K562 (cell line): ENCODE results near the gene LUC7L. TPM values are rescaled to one million over a fixed set of nuclear protein-coding genes. Genes with fewer than 3 reads are reported as not detected.

Source experiments
- ATAC-seq: fragments of 200-7000 bp; cut with Tn5 transposase; 3 replicates; pipeline ENCODE4 v1.9.1; 2020; ENCODE audit warnings: moderate library complexity
- BruUV-seq: library from RNA; stranded (reverse); fragments of 400-500 nt; replicated peaks from 2 replicates; lab custom pipeline; 2021; lab: Mats Ljungman, UMichigan
- CTCF ChIA-PET: fragments of 300-600 bp; formaldehyde crosslinking; extraction: SDS; loops from one replicate; lab custom pipeline; 2021; ENCODE audit warnings: low intra/inter-chr PET ratio; lab: Yijun Ruan, JAX
- POLR2A ChIA-PET: fragments of 300-600, 350-650 bp; sonication (Branson Sonifier 250); formaldehyde crosslinking; extraction: SDS; loops from one replicate; lab custom pipeline; 2021; ENCODE audit warnings: antibody characterized with exemption, inconsistent platforms; lab: Yijun Ruan, JAX
- DNase-seq, 4 experiments: peaks; one replicate each; pipeline versions ENCODE4 v3.0.0 to v3.0.0-alpha.2; 2011 to 2018; ENCODE audit warnings: low spot score in 3 of 4, mixed read lengths in 3 of 4; ENCODE audit errors: extremely low read depth in 1 of 4
- FAIRE-seq: peaks from 2 replicates; lab custom pipeline; 2011; peaks lifted over from hg19 to GRCh38; lab: Jason Lieb, UNC
- H2AFZ ChIP-seq: 2 replicates; pipeline ENCODE4 v1.6.0; 2011; ENCODE audit warnings: low read depth, low read length, control low read depth, inconsistent platforms
- H3K27ac ChIP-seq: fragments of 200-600 bp; 3 replicates; pipeline ENCODE4 v1.8.0; 2011; ENCODE audit warnings: low read depth, mild to moderate bottlenecking, control low read depth, inconsistent platforms, low read length, moderate library complexity, mixed read lengths; ENCODE audit errors: extremely low read depth
- H3K27me3 ChIP-seq, 2 experiments: fragments of 300-600 bp in 1 of 2; 2 replicates in 1 of 2; 3 replicates in 1 of 2; pipeline versions ENCODE4 v1.6.0 to v1.8.0; 2011; ENCODE audit warnings: inconsistent platforms in 2 of 2, low read length in 2 of 2, mild to moderate bottlenecking in 1 of 2, mixed read lengths in 1 of 2, moderate library complexity in 1 of 2; ENCODE audit not compliant: control insufficient read depth in 2 of 2, insufficient read depth in 2 of 2
- H3K36me3 ChIP-seq: fragments of 300-600 bp; 3 replicates; pipeline ENCODE4 v1.8.0; 2011; ENCODE audit warnings: mild to moderate bottlenecking, low read length, inconsistent platforms; ENCODE audit not compliant: control insufficient read depth, insufficient read depth
- H3K4me1 ChIP-seq, 2 experiments: fragments of 200-600 bp in 1 of 2; replicated peaks in 1 of 2; 2 replicates in 1 of 2; 3 replicates in 1 of 2; pipeline versions ENCODE4 v1.5.1 to v1.8.0; 2011; ENCODE audit warnings: inconsistent platforms in 2 of 2, low read length in 2 of 2, mild to moderate bottlenecking in 1 of 2, mixed read lengths in 1 of 2, moderate library complexity in 1 of 2; ENCODE audit not compliant: control insufficient read depth in 2 of 2, insufficient read depth in 2 of 2
- H3K4me2 ChIP-seq: 2 replicates; pipeline ENCODE4 v1.6.1; 2011; ENCODE audit warnings: low read length, control low read depth, inconsistent platforms, mixed read lengths; ENCODE audit not compliant: insufficient read depth
- H3K4me3 ChIP-seq: fragments of 200-600 bp; sonication (generic), shearing (Covaris generic); 2 replicates; pipeline ENCODE4 v1.5.1; 2016; ENCODE audit warnings: control low read depth, inconsistent platforms
- H3K79me2 ChIP-seq: fragments of 200-600 bp; 3 replicates; pipeline ENCODE4 v1.8.0; 2011; ENCODE audit warnings: low read length, inconsistent platforms; ENCODE audit not compliant: control insufficient read depth, insufficient read depth
- H3K9ac ChIP-seq, 2 experiments: 2 replicates each; pipeline versions ENCODE4 v1.6.0 to v1.6.1; 2011; ENCODE audit warnings: low read depth in 2 of 2, low read length in 2 of 2, control low read depth in 1 of 2, inconsistent platforms in 1 of 2, mild to moderate bottlenecking in 1 of 2, mixed read lengths in 1 of 2; ENCODE audit not compliant: insufficient read depth in 1 of 2
- H3K9me1 ChIP-seq: one replicate; pipeline ENCODE4 v1.6.0; 2011; ENCODE audit warnings: inconsistent platforms, mild to moderate bottlenecking, low read length, moderate library complexity; ENCODE audit not compliant: control insufficient read depth, insufficient read depth
- H3K9me3 ChIP-seq: replicated peaks from 2 replicates; pipeline ENCODE4 v1.5.1; 2011; ENCODE audit warnings: low read depth, low read length, inconsistent platforms; ENCODE audit not compliant: control insufficient read depth, insufficient read depth
- H4K20me1 ChIP-seq: replicated peaks from 2 replicates; pipeline ENCODE4 v1.6.1; 2011; ENCODE audit warnings: low read length, inconsistent platforms, mixed read lengths; ENCODE audit not compliant: control insufficient read depth, insufficient read depth
- C11orf30 ChIP-seq: fragments of 450-650 bp; IDR thresholded peaks from 2 replicates; pipeline ENCODE4 v1.6.1; 2016; ENCODE audit warnings: low read depth, mild to moderate bottlenecking
- TCF7 ChIP-seq: sonication (generic); IDR thresholded peaks from 2 replicates; pipeline ENCODE4 v1.6.1; 2016; ENCODE audit warnings: antibody characterized with exemption, borderline replicate concordance
- XRCC4 ChIP-seq: IDR thresholded peaks from one replicate; pipeline ENCODE4 v1.6.1; 2011; ENCODE audit not compliant: insufficient read depth, insufficient read length; ENCODE audit errors: extremely low read depth
- ZNF277 ChIP-seq: fragments of 250-450 bp; sonication (Bioruptor Pico); IDR thresholded peaks from 2 replicates; pipeline ENCODE4 v1.8.0; 2022; ENCODE audit warnings: inconsistent platforms, mild to moderate bottlenecking, moderate library complexity, borderline replicate concordance
- ZNF398 ChIP-seq: fragments of 250-450 bp; sonication (Bioruptor Pico); IDR thresholded peaks from 2 replicates; pipeline ENCODE4 v1.8.0; 2021; ENCODE audit warnings: moderate library complexity, mild to moderate bottlenecking, inconsistent platforms
- WGBS: fragments of 100-300 bp; shearing (Covaris generic); methylation state at CpG from one replicate; pipeline ENCODE4 v1.1.6; 2016; ENCODE audit warnings: low coverage, mixed read lengths; ENCODE audit not compliant: insufficient coverage; ENCODE audit errors: missing lambda C conversion rate; 5-methylcytosine and 5-hydroxymethylcytosine counted together
- in situ Hi-C: fragments of 300-500 bp; cut with MboI; formaldehyde crosslinking; loops from 4 replicates; pipeline ENCODE4 v1.15.0; 2018; ENCODE audit warnings: inconsistent platforms, mixed read lengths
- intact Hi-C: fragments of 100-400 bp; cut with micrococcal nuclease; formaldehyde crosslinking; loops from 2 replicates; pipeline ENCODE4 v1.14.2; 2022
- polyA plus RNA-seq, 8 experiments: library from polyadenylated mRNA; depleted of rRNA in 4 of 8; stranded (reverse) in 5 of 8; unstranded in 3 of 8; fragments of >200 nt; fragmentation: Nextera tagmentation in 2 of 8; fragmentation: Illumina TruSeq in 1 of 8; extraction: Ambion mirVana in 2 of 8; extraction: Trizol in 1 of 8; gene quantifications; 2 replicates each; pipeline versions ENCODE4 v1.2.1 to v1.2.3, GENCODE V29; 2011 to 2014; ENCODE audit warnings: inconsistent platforms in 1 of 8, missing spikeins in 1 of 8
- total RNA-seq, 7 experiments: library from RNA; depleted of rRNA in 6 of 7; stranded (reverse); fragments of >200 nt in 6 of 7; fragmentation: Illumina TruSeq in 2 of 7; extraction: Trizol in 2 of 7; gene quantifications; 2 replicates each; pipeline versions ENCODE4 v1.2.1 to v1.2.3, GENCODE V29; 2011 to 2021; ENCODE audit warnings: low replicate concordance in 1 of 7

Gene LUC7L
- total and polyA plus RNA-seq, 9 of the 15 experiments (the other 6 are each of a cell fraction or from before 2014, with no cell fraction given), result 1.7 to 93.3 (median 59.5) TPM

GRCh38 chr16:228151-228851, 948 bp downstream of the LUC7L start (continued):
- TF ChIP-seq ZNF398 (CRISPR knock-in tag), result no peak
- TF ChIP-seq C11orf30, result peak; percentile 91

- Histone ChIP-seq H3K27ac (no peak overlapping the region), H3K4me1 (no peaks in the 10 kb centered on the region), H3K9me3 (no peaks in the 10 kb centered on the region), H3K4me3 (no peak overlapping the region)
- POLR2A ChIA-PET, result interaction anchor here (0.9 to 1.8 kb wide), 4 partner anchors 8 to 39 kb away, joined by 3 to 9 read pairs (median 4); partner anchors contain the start of genes HBQ1 and LUC7L
- TF ChIP-seq XRCC4 (no peak), TCF7 (no peak), ZNF277 (CRISPR knock-in tag) (peak; percentile 89)
- TF ChIP-seq, all 486 proteins: peak for 1
- intact Hi-C loops, result no loop called here
- ATAC-seq (no peak), DNase-seq (no peak), FAIRE-seq (no peak)
- Histone ChIP-seq H3K9ac (no peak overlapping the region), H2AFZ (no peak overlapping the region), H3K79me2 (peaks cover 54% of the 10 kb centered on the region), H3K4me2 (no peak overlapping the region), H3K36me3 (peaks cover 85% of the 10 kb centered on the region), H4K20me1 (no peaks in the 10 kb centered on the region), H3K27me3 (no peaks in the 10 kb centered on the region), H3K9me1 (no peaks in the 10 kb centered on the region)
- CTCF ChIA-PET, result no interaction called here
- in situ Hi-C loops, result no loop called here
- TSS peak; percentile 25 for BruUV-seq
- 91% methylated on average over 4 of the region's 4 CpGs for WGBS
Measured at GRCh38 chr16:220021-220420, 9.2 kb downstream of the LUC7L start.
